Activated T-helper 17 cell treated with anti-CD3 and anti-CD28 coated beads, Interleukin-2, amount 50 U/mL, for 72 hours (primary cell): ENCODE results near the gene LSM7. TPM values are rescaled to one million over a fixed set of nuclear protein-coding genes. Genes with fewer than 3 reads are reported as not detected.

Source experiments
- ATAC-seq: fragments of 150-1000 bp; cut with Tn5 transposase; replicated peaks from 2 replicates; pipeline ENCODE4 v1.10.0; 2021; ENCODE audit warnings: mild to moderate bottlenecking, moderate library complexity
- H3K27ac Mint-ChIP-seq: one replicate; pipeline ENCODE4 v1.8.0; 2022; ENCODE audit warnings: mixed read lengths
- H3K27me3 Mint-ChIP-seq: one replicate; pipeline ENCODE4 v1.8.0; 2022; ENCODE audit warnings: mixed read lengths
- H3K36me3 Mint-ChIP-seq: one replicate; pipeline ENCODE4 v1.8.0; 2022; ENCODE audit warnings: low read depth, mild to moderate bottlenecking, mixed read lengths
- H3K4me1 Mint-ChIP-seq: one replicate; pipeline ENCODE4 v1.8.0; 2022; ENCODE audit warnings: mixed read lengths
- H3K4me3 Mint-ChIP-seq: one replicate; pipeline ENCODE4 v1.8.0; 2022; ENCODE audit warnings: mild to moderate bottlenecking, mixed read lengths
- H3K9me3 Mint-ChIP-seq: one replicate; pipeline ENCODE4 v1.8.0; 2022; ENCODE audit warnings: mixed read lengths
- total RNA-seq, 2 donors: library from RNA; stranded (reverse); gene quantifications; one replicate each; pipeline ENCODE4 v1.2.3, GENCODE V29; 2022

Gene LSM7
- total RNA-seq: 100 to 1,000 TPM in 1 of 2 donors, 10 to 100 TPM in 1; 96.2 to 140 TPM

GRCh38 chr19:2328401-2329148 is at the start of gene LSM7, which contains the start of gene SPPL2B:
LSM7 (minus strand) TSS chr19:2328586; CDS start chr19:2328566, 20 bp downstream.
SPPL2B (plus strand) TSS chr19:2328684; CDS start chr19:2328710, 26 bp downstream.
- Mint-ChIP-seq H3K27ac (peak within 1 kb of the TSS; percentile 97), H3K9me3 (no peaks in the 10 kb centered on the region), H3K4me3 (peak within 1 kb of the TSS; percentile 97), H3K36me3 (peaks cover 48% of the 10 kb centered on the region), H3K4me1 (peaks cover 24% of the 10 kb centered on the region), H3K27me3 (no peaks in the 10 kb centered on the region)
- ATAC-seq: peak; percentile 91

- Mint-ChIP-seq H3K27ac (no peak overlapping the region), H3K27me3 (no peaks in the 10 kb centered on the region), H3K9me3 (no peaks in the 10 kb centered on the region), H3K4me3 (no peak overlapping the region), H3K36me3 (no peaks in the 10 kb centered on the region), H3K4me1 (no peaks in the 10 kb centered on the region)
- no peak for ATAC-seq
Observed at GRCh38 chr19:2376784-2377519, 48.6 kb upstream of the LSM7 start.

GRCh38 chr19:2375353-2376121 is 47.2 kb upstream of the LSM7 start:
- no peaks in the 10 kb centered on the region for H3K4me1 Mint-ChIP-seq
- no peak overlapping the region for H3K4me3 Mint-ChIP-seq
- no peaks in the 10 kb centered on the region for H3K9me3 Mint-ChIP-seq
- ATAC-seq: peak; percentile 89
- no peak overlapping the region for H3K27ac Mint-ChIP-seq
- no peaks in the 10 kb centered on the region for H3K36me3 Mint-ChIP-seq
- no peaks in the 10 kb centered on the region for H3K27me3 Mint-ChIP-seq

GRCh38 chr19:2374808-2375207 is 46.4 kb upstream of the LSM7 start:
- no peaks in the 10 kb centered on the region for H3K27me3 Mint-ChIP-seq
- no peaks in the 10 kb centered on the region for H3K36me3 Mint-ChIP-seq
- H3K27ac Mint-ChIP-seq: no peak overlapping the region
- H3K4me3 Mint-ChIP-seq: no peak overlapping the region
- ATAC-seq: no peak
- H3K4me1 Mint-ChIP-seq: no peaks in the 10 kb centered on the region
- H3K9me3 Mint-ChIP-seq: no peaks in the 10 kb centered on the region

DNA sequence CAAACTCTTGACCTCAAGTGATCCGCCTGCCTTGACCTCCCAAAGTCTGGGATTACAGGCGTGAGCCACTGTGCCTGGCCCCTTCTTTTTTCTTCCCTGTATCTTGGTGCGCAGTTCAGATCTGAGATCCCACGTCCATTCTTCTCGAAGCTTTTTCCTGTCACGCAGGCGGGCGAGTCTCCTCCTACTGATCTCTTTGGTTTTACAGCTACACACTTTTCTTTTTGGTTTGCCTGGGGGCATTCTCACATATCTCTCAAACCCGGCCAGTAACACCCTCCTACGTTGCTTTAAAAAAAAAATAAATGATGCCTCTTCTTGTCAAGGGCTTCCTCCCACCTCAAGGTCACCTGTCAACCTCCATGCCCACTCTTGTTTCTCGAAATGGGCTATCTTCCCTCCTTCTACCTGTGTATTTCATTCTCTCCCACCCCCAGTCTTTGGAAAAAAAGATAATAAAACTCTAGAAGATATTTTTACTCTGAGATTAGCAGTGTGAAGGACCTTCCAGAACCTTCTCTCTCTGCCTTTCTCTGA is 43.8 kb upstream of the LSM7 start:
- Mint-ChIP-seq H3K9me3 (no peaks in the 10 kb centered on the region), H3K27ac (no peak overlapping the region), H3K27me3 (no peaks in the 10 kb centered on the region), H3K4me3 (no peak overlapping the region), H3K36me3 (no peaks in the 10 kb centered on the region), H3K4me1 (no peaks in the 10 kb centered on the region)
- ATAC-seq: no peak

- no peak overlapping the region for H3K4me3 Mint-ChIP-seq
- no peaks in the 10 kb centered on the region for H3K36me3 Mint-ChIP-seq
- no peaks in the 10 kb centered on the region for H3K27me3 Mint-ChIP-seq
- peak; percentile 39 for ATAC-seq
- no peaks in the 10 kb centered on the region for H3K9me3 Mint-ChIP-seq
- H3K4me1 Mint-ChIP-seq: no peaks in the 10 kb centered on the region
- H3K27ac Mint-ChIP-seq: no peak overlapping the region
Observed at GRCh38 chr19:2371656-2372055, 43.3 kb upstream of the LSM7 start.

DNA sequence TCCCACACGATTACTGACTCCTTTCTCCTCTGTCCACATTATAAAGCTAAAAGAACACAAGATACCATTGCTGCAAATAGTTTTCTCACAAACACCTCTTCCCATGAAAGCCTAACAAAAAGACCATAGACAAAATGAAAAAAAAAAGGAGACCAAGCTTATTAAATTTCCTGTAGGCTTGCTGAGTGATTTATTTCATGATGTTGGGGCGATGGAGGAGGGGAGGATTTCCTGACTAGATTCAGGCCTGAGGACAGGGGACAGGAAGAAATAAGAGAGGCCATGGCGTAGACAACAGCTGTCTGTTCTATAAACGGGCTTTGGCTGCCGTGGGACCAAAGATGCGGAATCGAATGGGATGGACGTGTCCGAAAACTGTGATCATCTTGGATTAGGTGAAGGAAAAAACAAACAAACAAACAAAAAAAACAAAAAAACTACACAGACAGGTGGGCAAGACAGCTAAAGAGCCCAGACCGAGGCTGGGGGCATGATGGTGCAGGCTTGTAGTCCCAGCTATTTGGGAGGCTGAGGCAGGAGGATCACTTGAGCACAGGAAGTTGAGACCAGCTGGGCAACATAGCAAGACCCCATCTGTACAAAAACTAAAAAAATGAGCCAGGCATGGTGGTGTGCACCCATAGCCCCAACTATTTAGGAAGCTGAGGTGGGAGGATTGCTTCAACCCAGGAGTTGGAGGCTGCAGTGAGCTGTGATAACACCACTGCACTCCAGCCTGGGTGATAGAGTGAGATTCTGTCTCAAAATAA is 37.0 kb upstream of the LSM7 start:
- Mint-ChIP-seq H3K4me1 (no peaks in the 10 kb centered on the region), H3K27me3 (peaks cover 9% of the 10 kb centered on the region), H3K4me3 (no peak overlapping the region), H3K9me3 (no peaks in the 10 kb centered on the region), H3K27ac (no peak overlapping the region), H3K36me3 (no peaks in the 10 kb centered on the region)
- no peak for ATAC-seq

- Mint-ChIP-seq H3K4me1 (no peaks in the 10 kb centered on the region), H3K4me3 (no peak overlapping the region), H3K9me3 (no peaks in the 10 kb centered on the region), H3K27ac (no peak overlapping the region), H3K36me3 (no peaks in the 10 kb centered on the region), H3K27me3 (peaks cover 10% of the 10 kb centered on the region)
- no peak for ATAC-seq
Observed at GRCh38 chr19:2363419-2363818, 35.0 kb upstream of the LSM7 start.

GRCh38 chr19:2362970-2363300 is 34.5 kb upstream of the LSM7 start:
- no peak overlapping the region for H3K4me3 Mint-ChIP-seq
- peaks cover 10% of the 10 kb centered on the region for H3K27me3 Mint-ChIP-seq
- no peaks in the 10 kb centered on the region for H3K4me1 Mint-ChIP-seq
- no peaks in the 10 kb centered on the region for H3K9me3 Mint-ChIP-seq
- H3K36me3 Mint-ChIP-seq: no peaks in the 10 kb centered on the region
- no peak overlapping the region for H3K27ac Mint-ChIP-seq
- no peak for ATAC-seq

GRCh38 chr19:2362046-2362969 is 33.9 kb upstream of the LSM7 start:
- Mint-ChIP-seq H3K4me1 (no peaks in the 10 kb centered on the region), H3K4me3 (no peak overlapping the region), H3K36me3 (no peaks in the 10 kb centered on the region), H3K27me3 (peaks cover 10% of the 10 kb centered on the region), H3K9me3 (no peaks in the 10 kb centered on the region), H3K27ac (no peak overlapping the region)
- ATAC-seq: no peak

GRCh38 chr19:2361246-2362045 is 33.1 kb upstream of the LSM7 start:
- no peak overlapping the region for H3K4me3 Mint-ChIP-seq
- H3K4me1 Mint-ChIP-seq: peaks cover 5% of the 10 kb centered on the region
- H3K27me3 Mint-ChIP-seq: peaks cover 10% of the 10 kb centered on the region
- no peaks in the 10 kb centered on the region for H3K36me3 Mint-ChIP-seq
- no peak for ATAC-seq
- no peaks in the 10 kb centered on the region for H3K9me3 Mint-ChIP-seq
- no peak overlapping the region for H3K27ac Mint-ChIP-seq

DNA sequence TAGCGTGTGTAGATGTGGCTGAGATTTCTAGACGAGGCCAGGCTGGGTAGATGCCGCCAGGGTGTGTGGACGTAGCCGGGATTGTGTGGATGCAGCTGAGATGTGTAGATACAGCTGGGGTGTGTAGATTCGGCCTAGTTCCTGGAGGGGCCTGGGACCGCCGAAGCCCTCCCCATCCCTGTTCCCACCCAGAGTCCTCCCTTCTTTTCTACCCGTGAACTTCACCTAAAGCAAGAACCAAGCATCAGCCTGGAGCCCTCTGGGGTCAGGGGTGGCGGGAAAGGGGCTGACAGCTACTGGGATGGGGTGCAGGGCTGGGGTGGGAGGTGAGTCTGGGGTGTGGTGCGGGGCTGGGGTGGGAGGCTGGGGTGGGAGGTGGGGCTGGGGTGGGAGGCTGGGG is 32.4 kb upstream of the LSM7 start:
- Mint-ChIP-seq H3K27me3 (peaks cover 10% of the 10 kb centered on the region), H3K36me3 (no peaks in the 10 kb centered on the region), H3K4me3 (no peak overlapping the region), H3K27ac (no peak overlapping the region), H3K9me3 (no peaks in the 10 kb centered on the region), H3K4me1 (peaks cover 5% of the 10 kb centered on the region)
- no peak for ATAC-seq
